Tibial nerve (tissue), 4 donors: ENCODE results near the gene FOXRED1. TPM values are rescaled to one million over a fixed set of nuclear protein-coding genes. Genes with fewer than 3 reads are reported as not detected.
A peak's percentile ranks its signal among the peaks of the same experiment; 100 is the strongest.

Experiments used
- DNase-seq, 2 donors: peaks; one replicate each; pipeline ENCODE4 v3.0.0-alpha.2; 2019; ENCODE audit warnings: low spot score in 2 of 2
- H3K27ac ChIP-seq, 4 donors: fragments of 200-600 bp; sonication (generic) in 3 of 4; one replicate each; pipeline ENCODE4 v1.5.1; 2017 to 2019; ENCODE audit warnings: mild to moderate bottlenecking in 1 of 4
- H3K27me3 ChIP-seq, 2 donors: fragments of 200-600 bp; sonication (generic) in 1 of 2; one replicate each; pipeline versions ENCODE4 v1.5.1 to v1.6.0; 2017 to 2019
- H3K36me3 ChIP-seq, 3 donors: fragments of 200-600 bp; sonication (generic); one replicate each; pipeline ENCODE4 v1.5.1; 2018 to 2019
- H3K4me1 ChIP-seq, 4 donors: fragments of 200-600 bp; sonication (generic) in 3 of 4; one replicate each; pipeline ENCODE4 v1.5.1; 2017 to 2019
- H3K4me3 ChIP-seq, 4 donors: fragments of 200-600 bp; sonication (generic) in 3 of 4; one replicate each; pipeline ENCODE4 v1.5.1; 2017 to 2019; ENCODE audit warnings: mild to moderate bottlenecking in 1 of 4, moderate library complexity in 1 of 4
- H3K9me3 ChIP-seq, 4 donors: fragments of 200-600 bp; sonication (generic) in 3 of 4; one replicate each; pipeline ENCODE4 v1.5.1; 2017 to 2019
- CTCF ChIP-seq, 5 experiments: fragments of 200-600 bp in 3 of 5; fragments of 450-650 bp in 2 of 5; sonication (generic) in 3 of 5; IDR thresholded peaks; one replicate each; pipeline ENCODE4 v1.5.1; 2016 to 2019; ENCODE audit warnings: antibody characterized with exemption in 5 of 5, mild to moderate bottlenecking in 3 of 5, moderate library complexity in 2 of 5
- EP300 ChIP-seq, 2 donors: sonication (generic); formaldehyde crosslinking; IDR thresholded peaks; one replicate each; pipeline ENCODE4 v1.6.1; 2017; ENCODE audit warnings: antibody characterized with exemption in 2 of 2, mild to moderate bottlenecking in 1 of 2
- POLR2A ChIP-seq, 2 donors: fragments of 450-650 bp; IDR thresholded peaks; one replicate each; pipeline ENCODE4 v1.6.1; 2017; ENCODE audit warnings: antibody characterized with exemption in 2 of 2, mild to moderate bottlenecking in 2 of 2, moderate library complexity in 2 of 2
- WGBS, 2 donors: methylation state at CpG; one replicate each; pipeline ENCODE4 v1.1.5; 2018; 5-methylcytosine and 5-hydroxymethylcytosine counted together
- total RNA-seq, 4 donors: library from RNA; depleted of rRNA; stranded (reverse); fragments of >200 nt; gene quantifications; one replicate each; pipeline ENCODE4 v1.1.0, GENCODE V29; 2016

FOXRED1 gene
- total RNA-seq, 4 donors from 2014 or later, result 17.9 to 29.5 (median 20.4) TPM

- no peak overlapping the region for H3K27ac ChIP-seq
- TF ChIP-seq CTCF (IDR thresholded peaks at IDR 0.05) (no peak), EP300 (IDR thresholded peaks at IDR 0.05) (no peak), POLR2A (IDR thresholded peaks at IDR 0.05) (no peak)
- peaks cover 0 to 36% (median 5%) of the 10 kb centered on the region in 4 donors for H3K4me1 ChIP-seq
- peaks cover 0 to 30% (median 0%) of the 10 kb centered on the region in 3 donors for H3K36me3 ChIP-seq
- no peaks in the 10 kb centered on the region for H3K9me3 ChIP-seq
- 41% methylated on average over 6 of the region's 6 CpGs for WGBS, 2 donors
- H3K4me3 ChIP-seq, result no peak overlapping the region
- DNase-seq, result peak in 1 of 2 donors; percentile 54
- H3K27me3 ChIP-seq, result no peaks in the 10 kb centered on the region
These were observed 15.9 kb downstream of the FOXRED1 start for GRCh38 chr11:126284829-126285228.

- Histone ChIP-seq H3K27ac (no peak overlapping the region), H3K9me3 (no peaks in the 10 kb centered on the region), H3K4me1 (peaks cover 0 to 18% (median 2%) of the 10 kb centered on the region in 4 donors), H3K4me3 (no peak overlapping the region), H3K36me3 (peaks cover 0 to 62% (median 11%) of the 10 kb centered on the region in 3 donors), H3K27me3 (no peaks in the 10 kb centered on the region)
- WGBS, 2 donors, result 86 to 87% methylated on average over 6 of the region's 6 CpGs
- TF ChIP-seq EP300 (IDR thresholded peaks at IDR 0.05), result no peak
- no peak for TF ChIP-seq CTCF (IDR thresholded peaks at IDR 0.05)
- no peak for TF ChIP-seq POLR2A (IDR thresholded peaks at IDR 0.05)
- no peak for DNase-seq
These were observed 19.3 kb downstream of the FOXRED1 start for GRCh38 chr11:126288237-126288636.

- Histone ChIP-seq H3K36me3 (peaks cover 0 to 88% (median 15%) of the 10 kb centered on the region in 3 donors), H3K4me3 (no peak overlapping the region), H3K4me1 (no peaks in the 10 kb centered on the region), H3K27me3 (no peaks in the 10 kb centered on the region), H3K9me3 (no peaks in the 10 kb centered on the region), H3K27ac (peak overlapping the region in 2 of 4 donors; percentile 16 to 33)
- no peak for DNase-seq
- 60 to 67% methylated on average over 11 to 12 of the region's 12 CpGs for WGBS, 2 donors
- TF ChIP-seq CTCF (IDR thresholded peaks at IDR 0.05) (no peak), POLR2A (IDR thresholded peaks at IDR 0.05) (no peak), EP300 (IDR thresholded peaks at IDR 0.05) (no peak)
These were observed 21.9 kb downstream of the FOXRED1 start for GRCh38 chr11:126290887-126291286.

- DNase-seq, result no peak
- H3K36me3 ChIP-seq, result peaks cover 0 to 88% (median 15%) of the 10 kb centered on the region in 3 donors
- no peaks in the 10 kb centered on the region for H3K9me3 ChIP-seq
- H3K27me3 ChIP-seq, result no peaks in the 10 kb centered on the region
- H3K4me3 ChIP-seq, result no peak overlapping the region
- H3K4me1 ChIP-seq, result no peaks in the 10 kb centered on the region
- no peak for TF ChIP-seq EP300 (IDR thresholded peaks at IDR 0.05)
- no peak for TF ChIP-seq POLR2A (IDR thresholded peaks at IDR 0.05)
- TF ChIP-seq CTCF (IDR thresholded peaks at IDR 0.05), result no peak
- H3K27ac ChIP-seq, result no peak overlapping the region
- 72 to 77% methylated on average over 5 of the region's 5 CpGs for WGBS, 2 donors
These were observed 24.8 kb downstream of the FOXRED1 start for GRCh38 chr11:126293726-126294125.

- peaks cover 0 to 83% (median 4%) of the 10 kb centered on the region in 3 donors for H3K36me3 ChIP-seq
- DNase-seq, result no peak
- no peaks in the 10 kb centered on the region for H3K4me1 ChIP-seq
- WGBS, 2 donors, result 60 to 71% methylated on average over 2 of the region's 2 CpGs
- no peaks in the 10 kb centered on the region for H3K27me3 ChIP-seq
- H3K9me3 ChIP-seq, result no peaks in the 10 kb centered on the region
- H3K4me3 ChIP-seq, result no peak overlapping the region
- H3K27ac ChIP-seq, result no peak overlapping the region
- TF ChIP-seq POLR2A (IDR thresholded peaks at IDR 0.05), result no peak
- no peak for TF ChIP-seq CTCF (IDR thresholded peaks at IDR 0.05)
- TF ChIP-seq EP300 (IDR thresholded peaks at IDR 0.05), result no peak
These were observed 28.1 kb downstream of the FOXRED1 start for GRCh38 chr11:126297004-126297403.
